MM.1S (cell line): ENCODE data around the gene TDRD12.

ENCODE experiments used
- DNase-seq: peaks from one replicate; pipeline ENCODE4 v3.0.0-alpha.2; 2015
- H2AFZ ChIP-seq: fragments of 300-600 bp; sonication (generic); 2 replicates; pipeline ENCODE4 v1.6.0; 2016; ENCODE audit warnings: antibody characterized with exemption, low read length
- H3F3A ChIP-seq: fragments of 300-600 bp; sonication (generic); 2 replicates; pipeline ENCODE4 v1.6.1; 2016; ENCODE audit warnings: mild to moderate bottlenecking, antibody characterized with exemption, low read length, moderate library complexity, mixed read lengths; ENCODE audit not compliant: insufficient read depth
- H3K27ac ChIP-seq: fragments of 300-600 bp; sonication (generic); 2 replicates; pipeline ENCODE4 v1.5.1; 2016; ENCODE audit warnings: mild to moderate bottlenecking, low read length
- H3K27me3 ChIP-seq: fragments of 300-600 bp; sonication (generic); replicated peaks from 2 replicates; pipeline ENCODE4 v1.6.0; 2016; ENCODE audit warnings: low read length; ENCODE audit not compliant: insufficient read depth
- H3K36me3 ChIP-seq: fragments of 300-600 bp; sonication (generic); replicated peaks from 2 replicates; pipeline ENCODE4 v1.6.1; 2016; ENCODE audit warnings: mild to moderate bottlenecking, low read length, mixed read lengths; ENCODE audit not compliant: insufficient read depth
- H3K4me1 ChIP-seq: fragments of 300-600 bp; sonication (generic); 2 replicates; pipeline ENCODE4 v1.6.1; 2016; ENCODE audit warnings: low read length, mixed read lengths
- H3K4me2 ChIP-seq: fragments of 300-600 bp; sonication (generic); 2 replicates; pipeline ENCODE4 v1.6.0; 2016; ENCODE audit warnings: low read depth, low read length
- H3K4me3 ChIP-seq: fragments of 300-600 bp; sonication (generic); 2 replicates; pipeline ENCODE4 v1.5.1; 2016; ENCODE audit warnings: low read length, mixed read lengths
- H3K79me2 ChIP-seq: fragments of 300-600 bp; sonication (generic); 2 replicates; pipeline ENCODE4 v1.6.1; 2016; ENCODE audit warnings: mixed run types, low read length, mixed read lengths
- H3K9ac ChIP-seq: fragments of 300-600 bp; sonication (generic); 2 replicates; pipeline ENCODE4 v1.6.1; 2016; ENCODE audit warnings: low read length, mixed read lengths
- H3K9me2 ChIP-seq: fragments of 300-600 bp; sonication (generic); replicated peaks from 2 replicates; pipeline ENCODE4 v1.6.1; 2016; ENCODE audit warnings: mild to moderate bottlenecking, low read length, mixed read lengths; ENCODE audit not compliant: insufficient read depth
- H3K9me3 ChIP-seq: fragments of 300-600 bp; sonication (generic); replicated peaks from 2 replicates; pipeline ENCODE4 v1.6.1; 2016; ENCODE audit warnings: mild to moderate bottlenecking, low read length, mixed read lengths; ENCODE audit not compliant: insufficient read depth
- H4K20me1 ChIP-seq: fragments of 300-600 bp; sonication (generic); 2 replicates; pipeline ENCODE4 v1.6.1; 2016; ENCODE audit warnings: mild to moderate bottlenecking, low read length, moderate library complexity, mixed read lengths; ENCODE audit not compliant: insufficient read depth
- EZH2 ChIP-seq: fragments of 300-600 bp; sonication (generic); optimal IDR thresholded peaks from 2 replicates; pipeline ENCODE3; 2017; ENCODE audit warnings: low read depth, mild to moderate bottlenecking, antibody characterized with exemption, low read length, mixed read lengths
- EZH2phosphoT487 ChIP-seq: fragments of 300-600 bp; sonication (generic); IDR thresholded peaks from 2 replicates; pipeline ENCODE4 v1.6.1; 2018; ENCODE audit warnings: antibody characterized with exemption, low read length
- TF ChIP-seq, protein P1 (sequence below): fragments of 300-600 bp; sonication (generic); IDR thresholded peaks from 2 replicates; pipeline ENCODE4 v1.5.1; 2016; ENCODE audit warnings: antibody characterized with exemption, low read length, mixed read lengths

Gene TDRD12

DNA sequence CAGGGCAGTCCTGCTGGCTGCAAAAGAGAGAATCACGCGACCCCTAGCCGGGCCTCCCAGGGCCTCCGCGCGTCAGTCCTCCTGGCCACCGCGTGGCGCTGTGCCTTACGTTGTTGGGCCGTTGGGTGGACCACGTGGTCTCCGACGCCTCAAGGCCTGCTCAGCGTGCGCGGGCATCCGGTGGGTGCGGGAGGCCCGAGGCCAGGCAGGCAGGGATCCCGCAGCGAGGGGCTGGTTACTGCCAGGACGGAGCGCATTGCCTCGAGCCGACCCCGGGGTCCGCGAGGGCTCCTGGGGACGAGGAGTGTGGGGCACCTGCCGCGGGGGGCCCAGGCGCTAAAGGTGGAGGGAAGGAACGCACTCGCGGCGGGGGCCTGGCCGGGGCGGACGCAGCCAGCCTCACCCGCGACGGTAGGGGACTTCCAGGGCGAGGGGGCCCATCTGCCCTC, at the start of gene TDRD12:
TDRD12 (plus strand) TSS at position 157 of the 449 bp plus-strand sequence. CDS start 306 bp downstream, outside the sequence.
- DNase-seq, result no peak
- Histone ChIP-seq H3K9ac (no peak within 1 kb of the TSS), H3K4me3 (no peak within 1 kb of the TSS), H3K9me2 (no peaks in the 10 kb centered on the region), H4K20me1 (no peaks in the 10 kb centered on the region), H3K27ac (no peak within 1 kb of the TSS), H3K79me2 (no peaks in the 10 kb centered on the region), H3K4me1 (no peaks in the 10 kb centered on the region), H3K36me3 (no peaks in the 10 kb centered on the region), H3K27me3 (no peaks in the 10 kb centered on the region), H3K9me3 (no peaks in the 10 kb centered on the region), H2AFZ (no peak within 1 kb of the TSS), H3F3A (0 out of 2 replicates have a peak, but pooled peaks cover 2% of the 10 kb centered on the region), H3K4me2 (no peak within 1 kb of the TSS)
- TF ChIP-seq EZH2phosphoT487 (no peak), EZH2 (no peak)
- TF ChIP-seq, protein P1, sequence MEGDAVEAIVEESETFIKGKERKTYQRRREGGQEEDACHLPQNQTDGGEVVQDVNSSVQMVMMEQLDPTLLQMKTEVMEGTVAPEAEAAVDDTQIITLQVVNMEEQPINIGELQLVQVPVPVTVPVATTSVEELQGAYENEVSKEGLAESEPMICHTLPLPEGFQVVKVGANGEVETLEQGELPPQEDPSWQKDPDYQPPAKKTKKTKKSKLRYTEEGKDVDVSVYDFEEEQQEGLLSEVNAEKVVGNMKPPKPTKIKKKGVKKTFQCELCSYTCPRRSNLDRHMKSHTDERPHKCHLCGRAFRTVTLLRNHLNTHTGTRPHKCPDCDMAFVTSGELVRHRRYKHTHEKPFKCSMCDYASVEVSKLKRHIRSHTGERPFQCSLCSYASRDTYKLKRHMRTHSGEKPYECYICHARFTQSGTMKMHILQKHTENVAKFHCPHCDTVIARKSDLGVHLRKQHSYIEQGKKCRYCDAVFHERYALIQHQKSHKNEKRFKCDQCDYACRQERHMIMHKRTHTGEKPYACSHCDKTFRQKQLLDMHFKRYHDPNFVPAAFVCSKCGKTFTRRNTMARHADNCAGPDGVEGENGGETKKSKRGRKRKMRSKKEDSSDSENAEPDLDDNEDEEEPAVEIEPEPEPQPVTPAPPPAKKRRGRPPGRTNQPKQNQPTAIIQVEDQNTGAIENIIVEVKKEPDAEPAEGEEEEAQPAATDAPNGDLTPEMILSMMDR, result no peak

DNA sequence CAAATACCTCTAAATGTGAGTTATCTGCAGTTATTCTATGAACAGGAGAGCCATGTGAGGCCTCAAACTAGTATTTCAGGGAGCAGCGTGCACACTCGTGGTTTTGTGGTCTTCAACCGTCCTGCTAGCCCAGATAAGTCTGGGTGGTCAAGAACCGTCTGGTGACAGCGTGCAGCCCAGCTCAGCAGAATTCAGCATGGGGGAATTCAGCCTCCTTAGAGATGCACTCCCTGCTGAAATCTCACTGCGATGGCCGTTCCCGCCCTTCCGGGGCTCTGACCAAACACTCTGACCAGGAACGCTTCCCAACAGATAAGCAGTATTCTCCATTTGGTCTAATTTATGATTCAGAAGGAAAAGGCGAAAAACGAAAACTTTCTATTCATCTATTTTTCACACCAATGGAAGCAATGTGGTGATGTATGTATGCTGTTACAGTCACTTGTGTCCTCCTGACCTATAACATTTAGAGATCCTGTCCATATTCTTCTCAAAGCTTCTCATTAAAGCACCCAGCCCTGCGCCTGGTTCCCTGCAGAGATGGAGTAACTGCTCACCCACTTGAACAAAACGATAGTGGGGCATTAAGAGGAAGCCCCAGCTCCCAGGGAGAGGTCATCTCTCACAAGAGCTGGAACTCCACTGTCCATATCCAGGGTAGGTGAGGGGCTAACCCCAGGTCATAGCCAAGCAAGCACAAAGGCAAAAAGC, 47.5 kb upstream of the TDRD12 start:
- Histone ChIP-seq H4K20me1 (no peaks in the 10 kb centered on the region), H3K4me1 (0 out of 2 replicates have a peak, but pooled peaks cover 6% of the 10 kb centered on the region), H3K79me2 (peaks cover 66% of the 10 kb centered on the region), H3F3A (no peaks in the 10 kb centered on the region), H2AFZ (no peak overlapping the region), H3K27ac (no peak overlapping the region), H3K9me2 (no peaks in the 10 kb centered on the region), H3K9me3 (no peaks in the 10 kb centered on the region), H3K4me2 (no peak overlapping the region), H3K9ac (no peak overlapping the region), H3K27me3 (no peaks in the 10 kb centered on the region), H3K36me3 (0 out of 2 replicates have a peak, but pooled peaks cover under 1% of the 10 kb centered on the region), H3K4me3 (no peak overlapping the region)
- no peak for DNase-seq
- TF ChIP-seq EZH2, result no peak
- TF ChIP-seq, protein P1, result no peak
- no peak for TF ChIP-seq EZH2phosphoT487

DNA sequence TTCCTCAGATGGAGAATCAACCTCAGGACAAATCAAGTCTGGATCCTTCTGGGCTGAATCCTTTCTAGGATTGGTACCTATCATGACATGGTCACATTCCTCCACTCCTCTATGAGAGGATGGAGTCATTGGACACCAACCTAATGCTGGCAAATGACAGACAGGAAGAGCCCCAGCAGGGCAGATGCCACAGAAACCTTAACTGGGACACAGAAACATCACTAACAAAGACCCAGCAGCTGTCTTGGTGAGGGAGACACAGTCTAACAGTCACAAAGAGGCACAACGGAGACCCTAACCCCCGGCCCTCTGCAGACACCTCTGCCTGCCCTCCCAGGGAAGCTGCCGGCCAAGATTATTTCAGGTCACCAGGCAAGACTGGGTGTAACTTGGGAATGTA, 46.7 kb upstream of the TDRD12 start:
- H3K9ac ChIP-seq, result no peak overlapping the region
- TF ChIP-seq, protein P1, result no peak
- TF ChIP-seq EZH2phosphoT487 (no peak), EZH2 (no peak)
- no peaks in the 10 kb centered on the region for H3F3A ChIP-seq
- H3K4me2 ChIP-seq, result no peak overlapping the region; the same call in 1 of the 2 replicates
- no peaks in the 10 kb centered on the region for H3K36me3 ChIP-seq
- no peaks in the 10 kb centered on the region for H3K27me3 ChIP-seq
- peaks cover 61% of the 10 kb centered on the region for H3K79me2 ChIP-seq
- H3K4me3 ChIP-seq, result no peak overlapping the region
- H2AFZ ChIP-seq, result no peak overlapping the region
- 0 out of 2 replicates have a peak, but pooled peaks cover 6% of the 10 kb centered on the region for H3K4me1 ChIP-seq
- H4K20me1 ChIP-seq, result no peaks in the 10 kb centered on the region
- DNase-seq, result no peak
- no peak overlapping the region for H3K27ac ChIP-seq
- no peaks in the 10 kb centered on the region for H3K9me2 ChIP-seq
- H3K9me3 ChIP-seq, result no peaks in the 10 kb centered on the region
